Upper lobe of left lung (tissue), 4 donors: ENCODE data around the gene CNPPD1.

ENCODE experiments used
- CTCF ChIP-seq, 6 experiments: fragments of 450-650 bp in 4 of 6; fragments of 200-600 bp in 2 of 6; sonication (generic) in 2 of 6; IDR thresholded peaks; one replicate each; pipeline ENCODE4 v1.5.1; 2016 to 2019; ENCODE audit warnings: antibody characterized with exemption in 6 of 6
- POLR2A ChIP-seq, 4 donors: fragments of 450-650 bp; IDR thresholded peaks; one replicate each; pipeline ENCODE4 v1.5.1; 2016 to 2017; ENCODE audit warnings: antibody characterized with exemption in 4 of 4, mild to moderate bottlenecking in 2 of 4

- TF ChIP-seq POLR2A (IDR thresholded peaks at IDR 0.05) (no peak), CTCF (IDR thresholded peaks at IDR 0.05) (no peak)
Observed at GRCh38 chr2:219125225-219125885, 51.4 kb downstream of the CNPPD1 start.
